ENCODE measurements around the gene RGS16. TPM values are rescaled to one million over a fixed set of nuclear protein-coding genes. Genes with fewer than 3 reads are reported as not detected.

RGS16 gene
- total and polyA plus RNA-seq, 2 experiments from 2014 or later, result 0.11 to 0.41 TPM

GRCh38 chr1:182586380-182586779, 17.8 kb downstream of the RGS16 start:
- no peaks in the 10 kb centered on the region for H3K27me3 ChIP-seq (replicated peaks; ENCODE audit: insufficient read depth)
- H3K36me3 ChIP-seq (ENCODE audit: low read depth), result no peaks in the 10 kb centered on the region
- H3K4me2 ChIP-seq (ENCODE audit: unreplicated experiment), result no peak overlapping the region
- H3K4me3 ChIP-seq, result no peak overlapping the region
- H3K9me3 ChIP-seq (ENCODE audit: low read depth), result no peaks in the 10 kb centered on the region
- H3K9ac ChIP-seq, result no peak overlapping the region
- WGBS, 2 experiments (ENCODE audit: low coverage in 1 of 2, low lambda C conversion rate in 2 of 2, missing lambda C conversion rate in 2 of 2), result 96 to 97% methylated on average over 11 of the region's 11 CpGs
- in situ Hi-C loops (cut with MboI), result no loop called here
- H3K9me2 ChIP-seq (ENCODE audit: insufficient read depth), result no peaks in the 10 kb centered on the region
- no peak overlapping the region for H2AFZ ChIP-seq
- no peak for TF ChIP-seq EZH2phosphoT487 (IDR thresholded peaks at IDR 0.05; ENCODE audit: insufficient read depth, low read depth)
- TF ChIP-seq EZH2 (IDR thresholded peaks at IDR 0.05; ENCODE audit: insufficient read depth, poor library complexity, severe bottlenecking), result no peak
- H3K79me2 ChIP-seq (ENCODE audit: insufficient read depth), result no peaks in the 10 kb centered on the region
- no peak for DNase-seq
- no peaks in the 10 kb centered on the region for H4K20me1 ChIP-seq (ENCODE audit: insufficient read depth)
- no peaks in the 10 kb centered on the region for H3F3A ChIP-seq (ENCODE audit: insufficient read depth)
- H3K4me1 ChIP-seq (ENCODE audit: insufficient read depth), result peaks cover 3% of the 10 kb centered on the region; the same call in 1 of the 2 replicates
- no peak overlapping the region for H3K27ac ChIP-seq

GRCh38 chr1:182584746-182585145, 19.4 kb downstream of the RGS16 start:
- Histone ChIP-seq H3K4me3 (no peak overlapping the region), H3K36me3 (ENCODE audit: low read depth) (no peaks in the 10 kb centered on the region), H3K9ac (no peak overlapping the region), H3K27ac (no peak overlapping the region), H3K27me3 (replicated peaks; ENCODE audit: insufficient read depth) (no peaks in the 10 kb centered on the region), H3K9me2 (ENCODE audit: insufficient read depth) (no peaks in the 10 kb centered on the region), H2AFZ (no peak overlapping the region), H3K9me3 (ENCODE audit: low read depth) (no peaks in the 10 kb centered on the region), H3K4me1 (ENCODE audit: insufficient read depth) (peaks cover 3% of the 10 kb centered on the region; the same call in 1 of the 2 replicates), H3K4me2 (ENCODE audit: unreplicated experiment) (no peak overlapping the region), H4K20me1 (ENCODE audit: insufficient read depth) (no peaks in the 10 kb centered on the region), H3F3A (ENCODE audit: insufficient read depth) (no peaks in the 10 kb centered on the region), H3K79me2 (ENCODE audit: insufficient read depth) (no peaks in the 10 kb centered on the region)
- in situ Hi-C loops (cut with MboI), result no loop called here
- TF ChIP-seq EZH2 (IDR thresholded peaks at IDR 0.05; ENCODE audit: insufficient read depth, poor library complexity, severe bottlenecking) (no peak), EZH2phosphoT487 (IDR thresholded peaks at IDR 0.05; ENCODE audit: insufficient read depth, low read depth) (no peak)
- 97 to 98% methylated on average over 4 of the region's 4 CpGs for WGBS, 2 experiments (ENCODE audit: low coverage in 1 of 2, low lambda C conversion rate in 2 of 2, missing lambda C conversion rate in 2 of 2)
- no peak for DNase-seq

GRCh38 chr1:182580736-182581135, 23.5 kb downstream of the RGS16 start:
- in situ Hi-C loops (cut with MboI), result no loop called here
- TF ChIP-seq EZH2 (IDR thresholded peaks at IDR 0.05; ENCODE audit: insufficient read depth, poor library complexity, severe bottlenecking) (no peak), EZH2phosphoT487 (IDR thresholded peaks at IDR 0.05; ENCODE audit: insufficient read depth, low read depth) (no peak)
- WGBS, 2 experiments (ENCODE audit: low coverage in 1 of 2, low lambda C conversion rate in 2 of 2, missing lambda C conversion rate in 2 of 2), result 72 to 75% methylated on average over 2 of the region's 2 CpGs

GRCh38 chr1:182575540-182576149, 28.5 kb downstream of the RGS16 start:
- WGBS, 2 experiments (ENCODE audit: low coverage in 1 of 2, low lambda C conversion rate in 2 of 2, missing lambda C conversion rate in 2 of 2), result 61 to 63% methylated on average over 3 of the region's 3 CpGs
- peak overlapping the region; percentile 4 for H3K4me2 ChIP-seq (ENCODE audit: unreplicated experiment)
- no peak overlapping the region for H3K9ac ChIP-seq
- 0 out of 2 replicates have a peak overlapping the region, but pooled peaks have one; percentile 20 for H3K27ac ChIP-seq
- H3K4me3 ChIP-seq, result no peak overlapping the region
- peaks cover 11% of the 10 kb centered on the region for H3K4me1 ChIP-seq (ENCODE audit: insufficient read depth)
- TF ChIP-seq EZH2phosphoT487 (IDR thresholded peaks at IDR 0.05; ENCODE audit: insufficient read depth, low read depth) (no peak), EZH2 (IDR thresholded peaks at IDR 0.05; ENCODE audit: insufficient read depth, poor library complexity, severe bottlenecking) (no peak)
- peak; percentile 84 for DNase-seq
- no peak overlapping the region for H2AFZ ChIP-seq
- no peaks in the 10 kb centered on the region for H3K79me2 ChIP-seq (ENCODE audit: insufficient read depth)
- no peaks in the 10 kb centered on the region for H3K9me3 ChIP-seq (ENCODE audit: low read depth)
- H3F3A ChIP-seq (ENCODE audit: insufficient read depth), result peaks cover 7% of the 10 kb centered on the region
- no peaks in the 10 kb centered on the region; the same call in 1 of the 2 replicates for H3K9me2 ChIP-seq (ENCODE audit: insufficient read depth)
- no peaks in the 10 kb centered on the region for H4K20me1 ChIP-seq (ENCODE audit: insufficient read depth)
- H3K36me3 ChIP-seq (ENCODE audit: low read depth), result 0 out of 2 replicates have a peak, but pooled peaks cover 4% of the 10 kb centered on the region
- in situ Hi-C loops (cut with MboI), result no loop called here
- no peaks in the 10 kb centered on the region for H3K27me3 ChIP-seq (replicated peaks; ENCODE audit: insufficient read depth)

More at GRCh38 chr1:182580736-182581135, 23.5 kb downstream of the RGS16 start:
- Histone ChIP-seq H3K27me3 (replicated peaks; ENCODE audit: insufficient read depth) (no peaks in the 10 kb centered on the region), H3K79me2 (ENCODE audit: insufficient read depth) (no peaks in the 10 kb centered on the region), H3K9me3 (ENCODE audit: low read depth) (no peaks in the 10 kb centered on the region), H3K4me3 (no peak overlapping the region), H4K20me1 (ENCODE audit: insufficient read depth) (no peaks in the 10 kb centered on the region), H3K27ac (no peak overlapping the region), H3K4me1 (ENCODE audit: insufficient read depth) (peaks cover 4% of the 10 kb centered on the region), H3F3A (ENCODE audit: insufficient read depth) (peaks cover 5% of the 10 kb centered on the region), H2AFZ (no peak overlapping the region), H3K4me2 (ENCODE audit: unreplicated experiment) (no peak overlapping the region), H3K9ac (no peak overlapping the region), H3K36me3 (ENCODE audit: low read depth) (no peaks in the 10 kb centered on the region), H3K9me2 (ENCODE audit: insufficient read depth) (no peaks in the 10 kb centered on the region)
- no peak for DNase-seq
